H1 (cell line): ENCODE results near the gene HADHA.

Experiments
- ASH2L ChIP-seq: fragments of 200-600, 300-600 bp; sonication (generic); IDR thresholded peaks from one replicate; pipeline ENCODE4 v1.7.1; 2017; ENCODE audit warnings: low read length
- ATF3 ChIP-seq: IDR thresholded peaks from 2 replicates; pipeline ENCODE4 v1.6.1; 2011; ENCODE audit warnings: low read depth, mild to moderate bottlenecking, low read length; ENCODE audit not compliant: insufficient read depth
- CEBPB ChIP-seq: IDR thresholded peaks from 2 replicates; pipeline ENCODE4 v1.6.1; 2012; ENCODE audit warnings: low read depth, low read length
- CTCF ChIP-seq, 3 experiments: IDR thresholded peaks; 1 replicate in 2 of 3; 2 replicates in 1 of 3; pipeline versions ENCODE4 v1.5.1 to v1.6.1; 2011; ENCODE audit warnings: low read length in 3 of 3, mild to moderate bottlenecking in 3 of 3, inconsistent platforms in 2 of 3, low read depth in 1 of 3, moderate library complexity in 1 of 3; ENCODE audit not compliant: insufficient read depth in 1 of 3; ENCODE audit errors: control extremely low read depth in 1 of 3
- EGR1 ChIP-seq: IDR thresholded peaks from 2 replicates; pipeline ENCODE4 v1.6.1; 2011; ENCODE audit warnings: low read depth, low read length, borderline replicate concordance
- EP300 ChIP-seq, 2 experiments: IDR thresholded peaks; 1 replicate in 1 of 2; 2 replicates in 1 of 2; pipeline ENCODE4 v1.6.1; 2011 to 2012; ENCODE audit warnings: low read depth in 2 of 2, low read length in 2 of 2, mild to moderate bottlenecking in 2 of 2, borderline replicate concordance in 1 of 2, inconsistent platforms in 1 of 2, moderate library complexity in 1 of 2
- HDAC6 ChIP-seq: IDR thresholded peaks from one replicate; pipeline ENCODE4 v1.7.1; 2012; ENCODE audit warnings: low read depth, mild to moderate bottlenecking, inconsistent platforms, low read length, moderate library complexity
- MAX ChIP-seq: IDR thresholded peaks from 2 replicates; pipeline ENCODE4 v1.6.1; 2012; ENCODE audit warnings: inconsistent platforms
- NANOG ChIP-seq: IDR thresholded peaks from 2 replicates; pipeline ENCODE4 v1.6.1; 2011; ENCODE audit warnings: low read length, low read depth, mild to moderate bottlenecking, inconsistent platforms; ENCODE audit not compliant: insufficient read depth, poor library complexity, severe bottlenecking
- SAP30 ChIP-seq: fragments of 300-600 bp; sonication (generic); IDR thresholded peaks from 2 replicates; pipeline ENCODE4 v1.7.1; 2012; ENCODE audit warnings: low read length, moderate library complexity, mild to moderate bottlenecking, inconsistent platforms; ENCODE audit not compliant: insufficient read depth, insufficient replicate concordance
- SP4 ChIP-seq: IDR thresholded peaks from 2 replicates; pipeline ENCODE4 v1.6.1; 2012; ENCODE audit warnings: low read length, inconsistent platforms
- TBP ChIP-seq: IDR thresholded peaks from 2 replicates; pipeline ENCODE4 v1.6.1; 2011; ENCODE audit warnings: low read depth, low read length, improper control_type of control experiment
- USF2 ChIP-seq: IDR thresholded peaks from 2 replicates; pipeline ENCODE4 v1.6.1; 2011; ENCODE audit warnings: low read length, improper control_type of control experiment

GRCh38 chr2:26197516-26197915, 46.9 kb downstream of the HADHA start:
- TF ChIP-seq CTCF (IDR thresholded peaks at IDR 0.05; ENCODE audit: control extremely low read depth in 1 of 3, insufficient read depth in 1 of 3, low read depth in 1 of 3, low read length in 3 of 3) (no peak), EP300 (IDR thresholded peaks at IDR 0.05; ENCODE audit: borderline replicate concordance in 1 of 2, low read depth in 2 of 2, low read length in 2 of 2) (no peak), EGR1 (no peak), TBP (no peak), USF2 (no peak), ATF3 (no peak), ASH2L (no peak), HDAC6 (no peak), SP4 (no peak), NANOG (no peak), SAP30 (no peak), CEBPB (no peak), MAX (no peak)
